ENCODE results near the gene EML4. TPM values are rescaled to one million over a fixed set of nuclear protein-coding genes. Genes with fewer than 3 reads are reported as not detected.

The EML4 gene
- total and polyA plus RNA-seq, 10 of the 15 experiments (the other 5 are each of a cell fraction or from before 2014, with no cell fraction given) = 23.1 to 91.3 (median 77.4) TPM

GRCh38 chr2:42132966-42133641 lies 36.0 kb upstream of the EML4 start (continued):
- TF ChIP-seq, protein P1, sequence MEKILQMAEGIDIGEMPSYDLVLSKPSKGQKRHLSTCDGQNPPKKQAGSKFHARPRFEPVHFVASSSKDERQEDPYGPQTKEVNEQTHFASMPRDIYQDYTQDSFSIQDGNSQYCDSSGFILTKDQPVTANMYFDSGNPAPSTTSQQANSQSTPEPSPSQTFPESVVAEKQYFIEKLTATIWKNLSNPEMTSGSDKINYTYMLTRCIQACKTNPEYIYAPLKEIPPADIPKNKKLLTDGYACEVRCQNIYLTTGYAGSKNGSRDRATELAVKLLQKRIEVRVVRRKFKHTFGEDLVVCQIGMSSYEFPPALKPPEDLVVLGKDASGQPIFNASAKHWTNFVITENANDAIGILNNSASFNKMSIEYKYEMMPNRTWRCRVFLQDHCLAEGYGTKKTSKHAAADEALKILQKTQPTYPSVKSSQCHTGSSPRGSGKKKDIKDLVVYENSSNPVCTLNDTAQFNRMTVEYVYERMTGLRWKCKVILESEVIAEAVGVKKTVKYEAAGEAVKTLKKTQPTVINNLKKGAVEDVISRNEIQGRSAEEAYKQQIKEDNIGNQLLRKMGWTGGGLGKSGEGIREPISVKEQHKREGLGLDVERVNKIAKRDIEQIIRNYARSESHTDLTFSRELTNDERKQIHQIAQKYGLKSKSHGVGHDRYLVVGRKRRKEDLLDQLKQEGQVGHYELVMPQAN (conservative IDR thresholded peaks at IDR 0.05) = no peak
- peak; percentile 97 for TF ChIP-seq TAF1 (IDR thresholded peaks at IDR 0.05; ENCODE audit: borderline replicate concordance, low read depth, low read length)
- TF ChIP-seq, protein P2, sequence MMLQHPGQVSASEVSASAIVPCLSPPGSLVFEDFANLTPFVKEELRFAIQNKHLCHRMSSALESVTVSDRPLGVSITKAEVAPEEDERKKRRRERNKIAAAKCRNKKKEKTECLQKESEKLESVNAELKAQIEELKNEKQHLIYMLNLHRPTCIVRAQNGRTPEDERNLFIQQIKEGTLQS (IDR thresholded peaks at IDR 0.05; ENCODE audit: borderline replicate concordance, extremely low read depth, low read depth, low read length) = no peak
- TF ChIP-seq GABPA (IDR thresholded peaks at IDR 0.05; ENCODE audit: low read depth) = no peak
- TF ChIP-seq ESRRA (IDR thresholded peaks at IDR 0.05; ENCODE audit: low read length) = no peak
- 0 out of 2 replicates have a peak, but pooled peaks have one; percentile 13 for TF ChIP-seq FOXM1 (IDR thresholded peaks at IDR 0.05; ENCODE audit: low read depth, low read length)
- peak; percentile 50; the same call in 1 of the 2 replicates for TF ChIP-seq IKZF1 (conservative IDR thresholded peaks at IDR 0.05)
- peak; percentile 33; the same call in 1 of the 2 replicates for TF ChIP-seq JUNB (IDR thresholded peaks at IDR 0.05)
- TF ChIP-seq HDAC2 (IDR thresholded peaks at IDR 0.05) = no peak
- no peak for TF ChIP-seq RFX5 (IDR thresholded peaks at IDR 0.05; ENCODE audit: low read depth, low read length)
- TF ChIP-seq ZBED1 (IDR thresholded peaks at IDR 0.05; ENCODE audit: borderline replicate concordance) = no peak
- no peak for TF ChIP-seq ZZZ3 (IDR thresholded peaks at IDR 0.05; ENCODE audit: control insufficient read depth, insufficient read length, low read depth)
- no peak for TF ChIP-seq MTA2 (IDR thresholded peaks at IDR 0.05; ENCODE audit: low read depth)
- no peak for TF ChIP-seq BACH1 (IDR thresholded peaks at IDR 0.05; ENCODE audit: borderline replicate concordance)
- TF ChIP-seq, protein P3, sequence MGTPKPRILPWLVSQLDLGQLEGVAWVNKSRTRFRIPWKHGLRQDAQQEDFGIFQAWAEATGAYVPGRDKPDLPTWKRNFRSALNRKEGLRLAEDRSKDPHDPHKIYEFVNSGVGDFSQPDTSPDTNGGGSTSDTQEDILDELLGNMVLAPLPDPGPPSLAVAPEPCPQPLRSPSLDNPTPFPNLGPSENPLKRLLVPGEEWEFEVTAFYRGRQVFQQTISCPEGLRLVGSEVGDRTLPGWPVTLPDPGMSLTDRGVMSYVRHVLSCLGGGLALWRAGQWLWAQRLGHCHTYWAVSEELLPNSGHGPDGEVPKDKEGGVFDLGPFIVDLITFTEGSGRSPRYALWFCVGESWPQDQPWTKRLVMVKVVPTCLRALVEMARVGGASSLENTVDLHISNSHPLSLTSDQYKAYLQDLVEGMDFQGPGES (IDR thresholded peaks at IDR 0.05) = no peak
- no peak for TF ChIP-seq GATAD2B (conservative IDR thresholded peaks at IDR 0.05; ENCODE audit: low read depth)
- TF ChIP-seq CEBPB (IDR thresholded peaks at IDR 0.05; ENCODE audit: borderline replicate concordance in 1 of 2, low read depth in 2 of 2, low read length in 2 of 2) = no peak
- no peak for TF ChIP-seq RUNX3 (IDR thresholded peaks at IDR 0.05; ENCODE audit: low read length)
- TF ChIP-seq, protein P4, sequence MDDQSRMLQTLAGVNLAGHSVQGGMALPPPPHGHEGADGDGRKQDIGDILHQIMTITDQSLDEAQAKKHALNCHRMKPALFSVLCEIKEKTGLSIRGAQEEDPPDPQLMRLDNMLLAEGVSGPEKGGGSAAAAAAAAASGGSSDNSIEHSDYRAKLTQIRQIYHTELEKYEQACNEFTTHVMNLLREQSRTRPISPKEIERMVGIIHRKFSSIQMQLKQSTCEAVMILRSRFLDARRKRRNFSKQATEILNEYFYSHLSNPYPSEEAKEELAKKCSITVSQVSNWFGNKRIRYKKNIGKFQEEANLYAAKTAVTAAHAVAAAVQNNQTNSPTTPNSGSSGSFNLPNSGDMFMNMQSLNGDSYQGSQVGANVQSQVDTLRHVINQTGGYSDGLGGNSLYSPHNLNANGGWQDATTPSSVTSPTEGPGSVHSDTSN (IDR thresholded peaks at IDR 0.05; ENCODE audit: insufficient replicate concordance, low read depth, low read length) = no peak
- TF ChIP-seq, protein P5, sequence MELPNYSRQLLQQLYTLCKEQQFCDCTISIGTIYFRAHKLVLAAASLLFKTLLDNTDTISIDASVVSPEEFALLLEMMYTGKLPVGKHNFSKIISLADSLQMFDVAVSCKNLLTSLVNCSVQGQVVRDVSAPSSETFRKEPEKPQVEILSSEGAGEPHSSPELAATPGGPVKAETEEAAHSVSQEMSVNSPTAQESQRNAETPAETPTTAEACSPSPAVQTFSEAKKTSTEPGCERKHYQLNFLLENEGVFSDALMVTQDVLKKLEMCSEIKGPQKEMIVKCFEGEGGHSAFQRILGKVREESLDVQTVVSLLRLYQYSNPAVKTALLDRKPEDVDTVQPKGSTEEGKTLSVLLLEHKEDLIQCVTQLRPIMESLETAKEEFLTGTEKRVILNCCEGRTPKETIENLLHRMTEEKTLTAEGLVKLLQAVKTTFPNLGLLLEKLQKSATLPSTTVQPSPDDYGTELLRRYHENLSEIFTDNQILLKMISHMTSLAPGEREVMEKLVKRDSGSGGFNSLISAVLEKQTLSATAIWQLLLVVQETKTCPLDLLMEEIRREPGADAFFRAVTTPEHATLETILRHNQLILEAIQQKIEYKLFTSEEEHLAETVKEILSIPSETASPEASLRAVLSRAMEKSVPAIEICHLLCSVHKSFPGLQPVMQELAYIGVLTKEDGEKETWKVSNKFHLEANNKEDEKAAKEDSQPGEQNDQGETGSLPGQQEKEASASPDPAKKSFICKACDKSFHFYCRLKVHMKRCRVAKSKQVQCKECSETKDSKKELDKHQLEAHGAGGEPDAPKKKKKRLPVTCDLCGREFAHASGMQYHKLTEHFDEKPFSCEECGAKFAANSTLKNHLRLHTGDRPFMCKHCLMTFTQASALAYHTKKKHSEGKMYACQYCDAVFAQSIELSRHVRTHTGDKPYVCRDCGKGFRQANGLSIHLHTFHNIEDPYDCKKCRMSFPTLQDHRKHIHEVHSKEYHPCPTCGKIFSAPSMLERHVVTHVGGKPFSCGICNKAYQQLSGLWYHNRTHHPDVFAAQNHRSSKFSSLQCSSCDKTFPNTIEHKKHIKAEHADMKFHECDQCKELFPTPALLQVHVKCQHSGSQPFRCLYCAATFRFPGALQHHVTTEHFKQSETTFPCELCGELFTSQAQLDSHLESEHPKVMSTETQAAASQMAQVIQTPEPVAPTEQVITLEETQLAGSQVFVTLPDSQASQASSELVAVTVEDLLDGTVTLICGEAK (IDR thresholded peaks at IDR 0.05; ENCODE audit: borderline replicate concordance) = no peak
- no peak for TF ChIP-seq SREBF1 (IDR thresholded peaks at IDR 0.05; ENCODE audit: low read length)
- peak; percentile 80; the same call in 1 of the 2 replicates for TF ChIP-seq TCF7 (IDR thresholded peaks at IDR 0.05; ENCODE audit: borderline replicate concordance)
